Panc1 (cell line): ENCODE data around the gene RAPGEFL1.

ENCODE experiments used
- POLR2AphosphoS5 ChIP-seq: IDR thresholded peaks from 2 replicates; pipeline ENCODE4 v1.6.1; 2012; ENCODE audit warnings: mild to moderate bottlenecking, low read depth, low read length, moderate library complexity
- SIN3A ChIP-seq: IDR thresholded peaks from 2 replicates; pipeline ENCODE4 v1.6.1; 2012; ENCODE audit warnings: low read depth, mild to moderate bottlenecking, low read length, moderate library complexity, borderline replicate concordance; ENCODE audit not compliant: insufficient read depth
- TCF7L2 ChIP-seq: IDR thresholded peaks from 2 replicates; pipeline ENCODE4 v1.6.1; 2011; ENCODE audit warnings: mild to moderate bottlenecking, low read depth, low read length, inconsistent platforms
- TF ChIP-seq, protein P1 (sequence below), 2 experiments: IDR thresholded peaks; 2 replicates each; pipeline ENCODE4 v1.6.1; 2011 to 2012; ENCODE audit warnings: low read depth in 2 of 2, control low read depth in 1 of 2, low read length in 1 of 2, mild to moderate bottlenecking in 1 of 2, moderate library complexity in 1 of 2; ENCODE audit not compliant: insufficient read depth in 1 of 2
- TF ChIP-seq, protein P2 (sequence below): fragments of 450-650 bp; IDR thresholded peaks from 2 replicates; pipeline ENCODE4 v1.5.1; 2017; ENCODE audit warnings: mild to moderate bottlenecking

DNA sequence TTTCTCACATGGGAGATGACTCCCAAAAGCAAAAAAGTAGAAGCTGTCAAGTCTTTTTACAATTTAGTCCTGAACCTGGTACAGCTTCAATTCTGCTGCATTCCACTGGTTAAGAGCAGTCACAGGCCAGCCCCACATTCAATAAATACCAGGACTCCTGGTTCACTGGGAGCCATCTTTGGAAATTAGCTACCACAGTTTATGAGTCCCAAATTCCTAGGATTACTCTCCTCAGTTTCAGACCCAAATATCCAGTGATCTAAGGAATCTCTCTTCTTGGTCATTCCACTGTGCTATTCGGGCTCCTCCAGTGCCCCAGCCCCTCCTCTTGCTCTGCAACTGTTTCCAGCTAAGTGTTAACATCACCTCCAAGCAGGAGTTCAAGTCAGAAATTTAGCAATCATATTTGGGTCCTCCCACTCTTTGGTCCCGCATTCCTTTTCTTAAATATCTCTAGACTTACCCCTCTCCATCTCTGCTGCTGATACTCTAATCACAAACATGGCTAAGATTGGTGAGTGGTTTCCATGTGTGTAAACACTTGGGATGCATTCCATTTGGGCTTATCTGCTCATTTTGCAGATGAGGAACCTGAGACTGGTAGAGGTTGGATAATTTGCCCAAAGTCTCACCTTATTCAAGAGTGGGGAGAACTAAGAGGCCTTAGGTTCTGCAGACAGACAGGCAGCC is 32.3 kb downstream of the RAPGEFL1 start:
- TF ChIP-seq, protein P1, sequence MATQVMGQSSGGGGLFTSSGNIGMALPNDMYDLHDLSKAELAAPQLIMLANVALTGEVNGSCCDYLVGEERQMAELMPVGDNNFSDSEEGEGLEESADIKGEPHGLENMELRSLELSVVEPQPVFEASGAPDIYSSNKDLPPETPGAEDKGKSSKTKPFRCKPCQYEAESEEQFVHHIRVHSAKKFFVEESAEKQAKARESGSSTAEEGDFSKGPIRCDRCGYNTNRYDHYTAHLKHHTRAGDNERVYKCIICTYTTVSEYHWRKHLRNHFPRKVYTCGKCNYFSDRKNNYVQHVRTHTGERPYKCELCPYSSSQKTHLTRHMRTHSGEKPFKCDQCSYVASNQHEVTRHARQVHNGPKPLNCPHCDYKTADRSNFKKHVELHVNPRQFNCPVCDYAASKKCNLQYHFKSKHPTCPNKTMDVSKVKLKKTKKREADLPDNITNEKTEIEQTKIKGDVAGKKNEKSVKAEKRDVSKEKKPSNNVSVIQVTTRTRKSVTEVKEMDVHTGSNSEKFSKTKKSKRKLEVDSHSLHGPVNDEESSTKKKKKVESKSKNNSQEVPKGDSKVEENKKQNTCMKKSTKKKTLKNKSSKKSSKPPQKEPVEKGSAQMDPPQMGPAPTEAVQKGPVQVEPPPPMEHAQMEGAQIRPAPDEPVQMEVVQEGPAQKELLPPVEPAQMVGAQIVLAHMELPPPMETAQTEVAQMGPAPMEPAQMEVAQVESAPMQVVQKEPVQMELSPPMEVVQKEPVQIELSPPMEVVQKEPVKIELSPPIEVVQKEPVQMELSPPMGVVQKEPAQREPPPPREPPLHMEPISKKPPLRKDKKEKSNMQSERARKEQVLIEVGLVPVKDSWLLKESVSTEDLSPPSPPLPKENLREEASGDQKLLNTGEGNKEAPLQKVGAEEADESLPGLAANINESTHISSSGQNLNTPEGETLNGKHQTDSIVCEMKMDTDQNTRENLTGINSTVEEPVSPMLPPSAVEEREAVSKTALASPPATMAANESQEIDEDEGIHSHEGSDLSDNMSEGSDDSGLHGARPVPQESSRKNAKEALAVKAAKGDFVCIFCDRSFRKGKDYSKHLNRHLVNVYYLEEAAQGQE (IDR thresholded peaks at IDR 0.05; ENCODE audit: insufficient read depth in 1 of 2, low read depth in 2 of 2, low read length in 1 of 2) = no peak
- TF ChIP-seq, protein P2, sequence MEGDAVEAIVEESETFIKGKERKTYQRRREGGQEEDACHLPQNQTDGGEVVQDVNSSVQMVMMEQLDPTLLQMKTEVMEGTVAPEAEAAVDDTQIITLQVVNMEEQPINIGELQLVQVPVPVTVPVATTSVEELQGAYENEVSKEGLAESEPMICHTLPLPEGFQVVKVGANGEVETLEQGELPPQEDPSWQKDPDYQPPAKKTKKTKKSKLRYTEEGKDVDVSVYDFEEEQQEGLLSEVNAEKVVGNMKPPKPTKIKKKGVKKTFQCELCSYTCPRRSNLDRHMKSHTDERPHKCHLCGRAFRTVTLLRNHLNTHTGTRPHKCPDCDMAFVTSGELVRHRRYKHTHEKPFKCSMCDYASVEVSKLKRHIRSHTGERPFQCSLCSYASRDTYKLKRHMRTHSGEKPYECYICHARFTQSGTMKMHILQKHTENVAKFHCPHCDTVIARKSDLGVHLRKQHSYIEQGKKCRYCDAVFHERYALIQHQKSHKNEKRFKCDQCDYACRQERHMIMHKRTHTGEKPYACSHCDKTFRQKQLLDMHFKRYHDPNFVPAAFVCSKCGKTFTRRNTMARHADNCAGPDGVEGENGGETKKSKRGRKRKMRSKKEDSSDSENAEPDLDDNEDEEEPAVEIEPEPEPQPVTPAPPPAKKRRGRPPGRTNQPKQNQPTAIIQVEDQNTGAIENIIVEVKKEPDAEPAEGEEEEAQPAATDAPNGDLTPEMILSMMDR = no peak
- no peak for TF ChIP-seq POLR2AphosphoS5
- TF ChIP-seq TCF7L2 = no peak
- TF ChIP-seq SIN3A = no peak
